Hepatocyte (in vitro differentiated cells): Measurements from ENCODE around the gene JAKMIP3.

Experiments
- EZH2 ChIP-seq: fragments of 200-600 bp; sonication (generic); IDR thresholded peaks from 2 replicates; pipeline ENCODE4 v1.6.1; 2016; ENCODE audit warnings: antibody characterized with exemption, mild to moderate bottlenecking, borderline replicate concordance
- EZH2phosphoT487 ChIP-seq: fragments of 200-600 bp; sonication (generic); IDR thresholded peaks from one replicate; pipeline ENCODE4 v1.6.1; 2018; ENCODE audit warnings: antibody characterized with exemption, mild to moderate bottlenecking, low read depth, moderate library complexity; ENCODE audit not compliant: unreplicated experiment, severe bottlenecking
- TF ChIP-seq, protein P1 (sequence below): fragments of 200-600 bp; sonication (generic); IDR thresholded peaks from 2 replicates; pipeline ENCODE4 v1.5.1; 2016; ENCODE audit warnings: antibody characterized with exemption, mild to moderate bottlenecking; ENCODE audit not compliant: poor library complexity

DNA sequence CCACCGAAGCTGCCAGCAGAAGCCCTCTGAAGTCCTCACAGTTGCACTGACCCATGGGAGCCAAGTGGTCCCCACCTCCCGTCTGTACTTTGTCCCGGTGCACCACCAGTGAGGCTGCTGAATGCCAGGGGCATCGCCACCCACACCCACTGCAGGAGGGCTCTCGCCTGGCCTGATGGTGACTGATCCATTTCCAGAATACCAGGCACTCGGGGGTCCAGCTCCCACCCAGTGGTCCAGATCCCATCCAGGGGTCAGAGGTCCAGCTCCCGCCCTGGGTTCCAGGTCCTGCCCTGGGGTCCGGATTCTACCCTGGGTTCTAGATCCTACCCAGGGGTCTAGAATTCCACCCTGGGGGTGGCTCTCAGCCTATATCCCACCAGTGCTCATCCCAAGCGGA is 9.1 kb upstream of the JAKMIP3 start:
- TF ChIP-seq, protein P1, sequence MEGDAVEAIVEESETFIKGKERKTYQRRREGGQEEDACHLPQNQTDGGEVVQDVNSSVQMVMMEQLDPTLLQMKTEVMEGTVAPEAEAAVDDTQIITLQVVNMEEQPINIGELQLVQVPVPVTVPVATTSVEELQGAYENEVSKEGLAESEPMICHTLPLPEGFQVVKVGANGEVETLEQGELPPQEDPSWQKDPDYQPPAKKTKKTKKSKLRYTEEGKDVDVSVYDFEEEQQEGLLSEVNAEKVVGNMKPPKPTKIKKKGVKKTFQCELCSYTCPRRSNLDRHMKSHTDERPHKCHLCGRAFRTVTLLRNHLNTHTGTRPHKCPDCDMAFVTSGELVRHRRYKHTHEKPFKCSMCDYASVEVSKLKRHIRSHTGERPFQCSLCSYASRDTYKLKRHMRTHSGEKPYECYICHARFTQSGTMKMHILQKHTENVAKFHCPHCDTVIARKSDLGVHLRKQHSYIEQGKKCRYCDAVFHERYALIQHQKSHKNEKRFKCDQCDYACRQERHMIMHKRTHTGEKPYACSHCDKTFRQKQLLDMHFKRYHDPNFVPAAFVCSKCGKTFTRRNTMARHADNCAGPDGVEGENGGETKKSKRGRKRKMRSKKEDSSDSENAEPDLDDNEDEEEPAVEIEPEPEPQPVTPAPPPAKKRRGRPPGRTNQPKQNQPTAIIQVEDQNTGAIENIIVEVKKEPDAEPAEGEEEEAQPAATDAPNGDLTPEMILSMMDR = no peak
- no peak for TF ChIP-seq EZH2
- no peak for TF ChIP-seq EZH2phosphoT487
